OCI-LY1 (cell line): ENCODE results near the gene MYBPC3.

Source experiments
- H2AFZ ChIP-seq: fragments of 200-600 bp; sonication (generic), shearing (Covaris generic); 2 replicates; pipeline ENCODE4 v1.6.0; 2014; ENCODE audit warnings: antibody characterized with exemption, mild to moderate bottlenecking, low read length
- H3F3A ChIP-seq: fragments of 200-600 bp; sonication (generic), shearing (Covaris generic); 2 replicates; pipeline ENCODE4 v1.6.0; 2014; ENCODE audit warnings: mild to moderate bottlenecking, antibody characterized with exemption, low read length, moderate library complexity; ENCODE audit not compliant: insufficient read depth
- H3K27ac ChIP-seq: fragments of 200-600 bp; sonication (generic); 2 replicates; pipeline ENCODE4 v1.5.1; 2014; ENCODE audit warnings: low read length, mixed run types, mild to moderate bottlenecking, low read depth; ENCODE audit not compliant: poor library complexity, severe bottlenecking
- H3K27me3 ChIP-seq: fragments of 200-600 bp; sonication (generic); 2 replicates; pipeline ENCODE4 v1.6.0; 2014; ENCODE audit warnings: antibody characterized with exemption, mild to moderate bottlenecking, low read length, moderate library complexity; ENCODE audit not compliant: insufficient read depth
- H3K36me3 ChIP-seq: fragments of 200-600 bp; sonication (generic); 2 replicates; pipeline ENCODE4 v1.6.1; 2014; ENCODE audit warnings: mild to moderate bottlenecking, antibody characterized with exemption, low read length, moderate library complexity, mixed read lengths; ENCODE audit not compliant: insufficient read depth
- H3K4me1 ChIP-seq: fragments of 200-600 bp; sonication (generic); 2 replicates; pipeline ENCODE4 v1.5.1; 2014; ENCODE audit warnings: mild to moderate bottlenecking, low read length, moderate library complexity; ENCODE audit not compliant: insufficient read depth, severe bottlenecking
- H3K4me2 ChIP-seq: fragments of 200-600 bp; sonication (generic), shearing (Covaris generic); 2 replicates; pipeline ENCODE4 v1.6.1; 2014; ENCODE audit warnings: low read length
- H3K4me3 ChIP-seq: fragments of 200-600 bp; sonication (generic); 2 replicates; pipeline ENCODE4 v1.5.1; 2014; ENCODE audit warnings: low read length, low read depth, mild to moderate bottlenecking, mixed read lengths; ENCODE audit not compliant: poor library complexity, severe bottlenecking
- H3K79me2 ChIP-seq: fragments of 200-600 bp; shearing (Covaris generic); 2 replicates; pipeline ENCODE4 v1.6.1; 2016; ENCODE audit warnings: mixed run types, low read length, mixed read lengths; ENCODE audit not compliant: insufficient read depth
- H3K9ac ChIP-seq: fragments of 200-600 bp; sonication (generic), shearing (Covaris generic); 2 replicates; pipeline ENCODE4 v1.6.1; 2014; ENCODE audit warnings: mild to moderate bottlenecking, low read length, mixed read lengths
- H3K9me2 ChIP-seq: fragments of 200-600 bp; sonication (generic), shearing (Covaris generic); 2 replicates; pipeline ENCODE4 v1.6.1; 2014; ENCODE audit warnings: low read depth, mild to moderate bottlenecking, low read length, mixed read lengths
- H3K9me3 ChIP-seq: fragments of 200-600 bp; shearing (Covaris generic); 2 replicates; pipeline ENCODE4 v1.6.1; 2014; ENCODE audit warnings: low read length, mixed read lengths
- H4K20me1 ChIP-seq: fragments of 200-600 bp; sonication (generic), shearing (Covaris generic); 2 replicates; pipeline ENCODE4 v1.6.0; 2016; ENCODE audit warnings: mild to moderate bottlenecking, low read length; ENCODE audit not compliant: insufficient read depth
- EZH2 ChIP-seq: fragments of 200-600 bp; sonication (generic), shearing (Covaris generic); IDR thresholded peaks from 2 replicates; pipeline ENCODE4 v1.8.0; 2017; ENCODE audit warnings: borderline replicate concordance, mixed run types, mild to moderate bottlenecking, antibody characterized with exemption, low read length, moderate library complexity, mixed read lengths
- TF ChIP-seq, protein P1 (sequence below): fragments of 200-600 bp; sonication (generic), shearing (Covaris generic); IDR thresholded peaks from 2 replicates; pipeline ENCODE4 v1.5.1; 2017; ENCODE audit warnings: mild to moderate bottlenecking, antibody characterized with exemption, low read length, moderate library complexity, mixed read lengths

Gene MYBPC3

GRCh38 chr11:47295385-47295784 is 57.1 kb downstream of the MYBPC3 start:
- Histone ChIP-seq H3K9ac (no peak overlapping the region), H2AFZ (no peak overlapping the region), H4K20me1 (no peaks in the 10 kb centered on the region), H3K9me2 (no peaks in the 10 kb centered on the region), H3K36me3 (peaks cover 78% of the 10 kb centered on the region), H3K4me3 (no peak overlapping the region), H3K4me1 (no peaks in the 10 kb centered on the region), H3K9me3 (no peaks in the 10 kb centered on the region), H3K27me3 (no peaks in the 10 kb centered on the region), H3K4me2 (no peak overlapping the region), H3K27ac (no peak overlapping the region), H3K79me2 (no peaks in the 10 kb centered on the region), H3F3A (no peaks in the 10 kb centered on the region)
- TF ChIP-seq, protein P1, sequence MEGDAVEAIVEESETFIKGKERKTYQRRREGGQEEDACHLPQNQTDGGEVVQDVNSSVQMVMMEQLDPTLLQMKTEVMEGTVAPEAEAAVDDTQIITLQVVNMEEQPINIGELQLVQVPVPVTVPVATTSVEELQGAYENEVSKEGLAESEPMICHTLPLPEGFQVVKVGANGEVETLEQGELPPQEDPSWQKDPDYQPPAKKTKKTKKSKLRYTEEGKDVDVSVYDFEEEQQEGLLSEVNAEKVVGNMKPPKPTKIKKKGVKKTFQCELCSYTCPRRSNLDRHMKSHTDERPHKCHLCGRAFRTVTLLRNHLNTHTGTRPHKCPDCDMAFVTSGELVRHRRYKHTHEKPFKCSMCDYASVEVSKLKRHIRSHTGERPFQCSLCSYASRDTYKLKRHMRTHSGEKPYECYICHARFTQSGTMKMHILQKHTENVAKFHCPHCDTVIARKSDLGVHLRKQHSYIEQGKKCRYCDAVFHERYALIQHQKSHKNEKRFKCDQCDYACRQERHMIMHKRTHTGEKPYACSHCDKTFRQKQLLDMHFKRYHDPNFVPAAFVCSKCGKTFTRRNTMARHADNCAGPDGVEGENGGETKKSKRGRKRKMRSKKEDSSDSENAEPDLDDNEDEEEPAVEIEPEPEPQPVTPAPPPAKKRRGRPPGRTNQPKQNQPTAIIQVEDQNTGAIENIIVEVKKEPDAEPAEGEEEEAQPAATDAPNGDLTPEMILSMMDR, result no peak
- TF ChIP-seq EZH2, result no peak

GRCh38 chr11:47289856-47290255 is 62.6 kb downstream of the MYBPC3 start:
- Histone ChIP-seq H3K9me2 (no peaks in the 10 kb centered on the region), H3K9ac (no peak overlapping the region), H3K4me3 (no peak overlapping the region), H3K27me3 (no peaks in the 10 kb centered on the region), H3F3A (no peaks in the 10 kb centered on the region), H2AFZ (no peak overlapping the region), H3K4me2 (no peak overlapping the region), H3K27ac (no peak overlapping the region), H4K20me1 (no peaks in the 10 kb centered on the region), H3K4me1 (no peaks in the 10 kb centered on the region), H3K79me2 (no peaks in the 10 kb centered on the region), H3K36me3 (peaks cover 85% of the 10 kb centered on the region), H3K9me3 (no peaks in the 10 kb centered on the region)
- TF ChIP-seq EZH2, result no peak
- TF ChIP-seq, protein P1, result no peak

GRCh38 chr11:47288066-47288465 is 64.4 kb downstream of the MYBPC3 start:
- Histone ChIP-seq H3K27ac (no peak overlapping the region), H3K79me2 (no peaks in the 10 kb centered on the region), H3K36me3 (peaks cover 89% of the 10 kb centered on the region)

More at GRCh38 chr11:47288066-47288465, 64.4 kb downstream of the MYBPC3 start:
- Histone ChIP-seq H3K4me1 (no peaks in the 10 kb centered on the region), H3K9me2 (no peaks in the 10 kb centered on the region), H4K20me1 (no peaks in the 10 kb centered on the region), H3K4me2 (no peak overlapping the region), H3K9ac (no peak overlapping the region), H3F3A (no peaks in the 10 kb centered on the region), H3K4me3 (no peak overlapping the region), H3K27me3 (no peaks in the 10 kb centered on the region), H2AFZ (no peak overlapping the region), H3K9me3 (no peaks in the 10 kb centered on the region)
- no peak for TF ChIP-seq EZH2
